ENCODE results near the gene POP4. TPM values are rescaled to one million over a fixed set of nuclear protein-coding genes. Genes with fewer than 3 reads are reported as not detected.

POP4 gene
- total RNA-seq, 4 donors from 2014 or later, result 43.7 to 57.2 (median 51.2) TPM

DNA sequence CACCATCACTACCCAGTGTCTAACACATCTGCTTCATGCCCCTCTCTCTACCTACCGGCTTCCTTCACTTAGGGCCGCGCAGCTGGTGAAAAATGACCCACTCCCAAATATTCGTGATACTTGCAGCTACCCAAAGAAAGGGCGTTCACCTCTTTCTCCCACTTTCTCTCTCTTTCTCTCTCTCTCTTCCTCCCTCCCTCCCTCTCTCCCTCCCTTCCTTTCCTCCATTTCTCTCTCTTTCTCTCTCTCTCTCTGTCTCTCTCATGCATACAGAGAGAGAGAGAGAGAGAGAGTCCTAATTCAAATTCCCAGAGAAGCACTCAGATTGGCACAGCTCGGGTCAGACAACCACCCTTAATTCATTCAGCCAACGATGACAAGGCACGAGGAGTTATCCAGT, 27.7 kb upstream of the POP4 start:
- H3K4me3 ChIP-seq, result no peak overlapping the region
- no peaks in the 10 kb centered on the region for H3K4me1 ChIP-seq
- 75 to 77% methylated on average over 8 of the region's 8 CpGs for WGBS, 2 donors
- H3K27ac ChIP-seq, result no peak overlapping the region
- TF ChIP-seq, protein P1, sequence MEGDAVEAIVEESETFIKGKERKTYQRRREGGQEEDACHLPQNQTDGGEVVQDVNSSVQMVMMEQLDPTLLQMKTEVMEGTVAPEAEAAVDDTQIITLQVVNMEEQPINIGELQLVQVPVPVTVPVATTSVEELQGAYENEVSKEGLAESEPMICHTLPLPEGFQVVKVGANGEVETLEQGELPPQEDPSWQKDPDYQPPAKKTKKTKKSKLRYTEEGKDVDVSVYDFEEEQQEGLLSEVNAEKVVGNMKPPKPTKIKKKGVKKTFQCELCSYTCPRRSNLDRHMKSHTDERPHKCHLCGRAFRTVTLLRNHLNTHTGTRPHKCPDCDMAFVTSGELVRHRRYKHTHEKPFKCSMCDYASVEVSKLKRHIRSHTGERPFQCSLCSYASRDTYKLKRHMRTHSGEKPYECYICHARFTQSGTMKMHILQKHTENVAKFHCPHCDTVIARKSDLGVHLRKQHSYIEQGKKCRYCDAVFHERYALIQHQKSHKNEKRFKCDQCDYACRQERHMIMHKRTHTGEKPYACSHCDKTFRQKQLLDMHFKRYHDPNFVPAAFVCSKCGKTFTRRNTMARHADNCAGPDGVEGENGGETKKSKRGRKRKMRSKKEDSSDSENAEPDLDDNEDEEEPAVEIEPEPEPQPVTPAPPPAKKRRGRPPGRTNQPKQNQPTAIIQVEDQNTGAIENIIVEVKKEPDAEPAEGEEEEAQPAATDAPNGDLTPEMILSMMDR (IDR thresholded peaks at IDR 0.05), result no peak
- TF ChIP-seq POLR2A (IDR thresholded peaks at IDR 0.05) (no peak), EP300 (IDR thresholded peaks at IDR 0.05) (no peak)
- peaks cover 0 to 6% (median 0%) of the 10 kb centered on the region in 4 donors for H3K9me3 ChIP-seq
- no peak for DNase-seq (ENCODE audit: low spot score in 2 of 2)
- peaks cover 0 to 7% of the 10 kb centered on the region in 2 donors for H3K27me3 ChIP-seq
- no peaks in the 10 kb centered on the region for H3K36me3 ChIP-seq

DNA sequence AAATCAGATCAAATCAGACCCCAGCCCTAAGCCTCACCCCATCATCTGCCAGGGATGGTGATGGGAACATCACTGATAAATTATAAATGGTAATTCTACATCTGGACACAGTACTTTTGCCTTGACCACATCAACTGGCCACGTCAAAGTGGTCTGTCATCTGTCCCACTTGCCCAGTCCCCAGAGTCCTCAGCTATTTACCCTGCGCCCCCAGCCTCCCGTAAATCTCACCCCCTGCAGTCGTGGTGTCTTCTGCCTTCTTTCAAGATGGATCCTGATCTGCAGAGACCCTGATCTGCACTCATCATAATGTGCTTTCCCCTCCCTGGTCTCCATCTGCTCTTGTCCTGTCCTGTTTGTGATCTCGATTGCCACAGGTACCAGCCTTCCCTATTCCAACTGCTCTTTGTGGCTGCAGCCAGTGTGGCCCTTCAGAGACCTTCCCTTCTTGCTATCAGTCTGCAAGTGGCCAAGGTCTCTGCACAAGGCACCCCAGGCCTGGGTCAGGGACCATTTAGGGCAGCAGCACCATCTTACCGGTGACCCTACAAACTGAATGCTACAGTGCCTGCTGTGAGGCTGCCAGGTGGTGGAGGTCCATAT, 26.7 kb upstream of the POP4 start:
- H3K4me3 ChIP-seq, result no peak overlapping the region
- H3K9me3 ChIP-seq, result peaks cover 0 to 9% (median 0%) of the 10 kb centered on the region in 4 donors
- 76 to 80% methylated on average over 6 of the region's 6 CpGs for WGBS, 2 donors
- H3K36me3 ChIP-seq, result no peaks in the 10 kb centered on the region
- DNase-seq (ENCODE audit: low spot score in 2 of 2), result no peak
- H3K27ac ChIP-seq, result no peak overlapping the region
- H3K4me1 ChIP-seq, result no peaks in the 10 kb centered on the region
- peaks cover 0 to 2% of the 10 kb centered on the region in 2 donors for H3K27me3 ChIP-seq
- no peak for TF ChIP-seq POLR2A (IDR thresholded peaks at IDR 0.05)
- TF ChIP-seq, protein P1 (IDR thresholded peaks at IDR 0.05), result no peak
- TF ChIP-seq EP300 (IDR thresholded peaks at IDR 0.05), result no peak

GRCh38 chr19:29581398-29581797, 24.7 kb upstream of the POP4 start:
- no peaks in the 10 kb centered on the region for H3K36me3 ChIP-seq
- no peak for DNase-seq (ENCODE audit: low spot score in 2 of 2)
- H3K27me3 ChIP-seq, result no peaks in the 10 kb centered on the region
- H3K4me3 ChIP-seq, result no peak overlapping the region
- H3K4me1 ChIP-seq, result no peaks in the 10 kb centered on the region
- peaks cover 0 to 13% (median 0%) of the 10 kb centered on the region in 4 donors for H3K9me3 ChIP-seq
- TF ChIP-seq, protein P1 (IDR thresholded peaks at IDR 0.05), result no peak
- TF ChIP-seq POLR2A (IDR thresholded peaks at IDR 0.05), result no peak
- TF ChIP-seq EP300 (IDR thresholded peaks at IDR 0.05), result no peak
- WGBS, 2 donors, result 43 to 64% methylated on average over 1 of the region's 1 CpG
- no peak overlapping the region for H3K27ac ChIP-seq

GRCh38 chr19:29583196-29583999, 22.7 kb upstream of the POP4 start:
- DNase-seq (ENCODE audit: low spot score in 2 of 2), result no peak
- Histone ChIP-seq H3K36me3 (no peaks in the 10 kb centered on the region), H3K9me3 (peaks cover 0 to 13% (median 0%) of the 10 kb centered on the region in 4 donors), H3K27me3 (no peaks in the 10 kb centered on the region), H3K4me3 (no peak overlapping the region), H3K4me1 (no peaks in the 10 kb centered on the region), H3K27ac (no peak overlapping the region)
- 23 to 76% methylated on average over 1 of the region's 1 CpG for WGBS, 2 donors
- TF ChIP-seq POLR2A (IDR thresholded peaks at IDR 0.05) (no peak), EP300 (IDR thresholded peaks at IDR 0.05) (no peak)
- TF ChIP-seq, protein P1 (IDR thresholded peaks at IDR 0.05), result no peak

GRCh38 chr19:29586401-29586800, 19.7 kb upstream of the POP4 start:
- Histone ChIP-seq H3K27ac (no peak overlapping the region), H3K4me1 (no peaks in the 10 kb centered on the region), H3K27me3 (peaks cover 0 to 9% of the 10 kb centered on the region in 2 donors), H3K36me3 (no peaks in the 10 kb centered on the region), H3K4me3 (no peak overlapping the region), H3K9me3 (peaks cover 0 to 15% (median 0%) of the 10 kb centered on the region in 4 donors)
- 44 to 48% methylated on average over 2 of the region's 2 CpGs for whole genome bisulfite sequencing, 2 donors
- no peak for TF ChIP-seq POLR2A (IDR thresholded peaks at IDR 0.05)
- TF ChIP-seq, protein P1 (IDR thresholded peaks at IDR 0.05), result no peak
- TF ChIP-seq EP300 (IDR thresholded peaks at IDR 0.05), result no peak
- no peak for DNase-seq (ENCODE audit: low spot score in 2 of 2)
